Memory B cell (primary cell): ENCODE measurements around the gene ABHD17A.
A peak's percentile ranks its signal among the peaks of the same experiment; 100 is the strongest.

Source experiments
- ATAC-seq: fragments of 150-1000 bp; cut with Tn5 transposase; 2 replicates; pipeline ENCODE4 v1.10.0; 2021; ENCODE audit warnings: low read depth, mild to moderate bottlenecking, moderate library complexity
- DNase-seq, 2 donors: peaks; one replicate each; pipeline ENCODE4 v3.0.0; 2022; ENCODE audit warnings: low spot score in 2 of 2
- H3K27ac Mint-ChIP-seq: one replicate; pipeline ENCODE4 v1.8.0; 2022; ENCODE audit warnings: mild to moderate bottlenecking, moderate library complexity, mixed read lengths
- H3K27me3 Mint-ChIP-seq: one replicate; pipeline ENCODE4 v1.8.0; 2022; ENCODE audit warnings: mixed read lengths
- H3K36me3 Mint-ChIP-seq: one replicate; pipeline ENCODE4 v1.8.0; 2022; ENCODE audit warnings: mild to moderate bottlenecking, mixed read lengths
- H3K4me1 Mint-ChIP-seq: one replicate; pipeline ENCODE4 v1.8.0; 2022; ENCODE audit warnings: mixed read lengths
- H3K4me3 Mint-ChIP-seq: one replicate; pipeline ENCODE4 v1.8.0; 2022; ENCODE audit warnings: mild to moderate bottlenecking, moderate library complexity, mixed read lengths
- H3K9me3 Mint-ChIP-seq: one replicate; pipeline ENCODE4 v1.8.0; 2022; ENCODE audit warnings: mixed read lengths

The ABHD17A gene

GRCh38 chr19:1844513-1845124 is 40.7 kb downstream of the ABHD17A start:
- H3K27ac Mint-ChIP-seq, result no peak overlapping the region
- no peaks in the 10 kb centered on the region for H3K27me3 Mint-ChIP-seq
- H3K9me3 Mint-ChIP-seq, result no peaks in the 10 kb centered on the region
- peaks cover 35% of the 10 kb centered on the region for H3K4me1 Mint-ChIP-seq
- no peak overlapping the region for H3K4me3 Mint-ChIP-seq
- ATAC-seq (no peak), DNase-seq (no peak)
- peaks cover 4% of the 10 kb centered on the region for H3K36me3 Mint-ChIP-seq

GRCh38 chr19:1843646-1844394 is 41.5 kb downstream of the ABHD17A start:
- Mint-ChIP-seq H3K27ac (no peak overlapping the region), H3K27me3 (no peaks in the 10 kb centered on the region), H3K36me3 (peaks cover 5% of the 10 kb centered on the region), H3K4me1 (peaks cover 35% of the 10 kb centered on the region), H3K9me3 (no peaks in the 10 kb centered on the region), H3K4me3 (no peak overlapping the region)
- DNase-seq (no peak), ATAC-seq (no peak)

GRCh38 chr19:1843116-1843515 is 42.2 kb downstream of the ABHD17A start:
- no peaks in the 10 kb centered on the region for H3K27me3 Mint-ChIP-seq
- peaks cover 35% of the 10 kb centered on the region for H3K4me1 Mint-ChIP-seq
- DNase-seq, result no peak
- H3K36me3 Mint-ChIP-seq, result peaks cover 5% of the 10 kb centered on the region
- no peak overlapping the region for H3K27ac Mint-ChIP-seq
- no peak overlapping the region for H3K4me3 Mint-ChIP-seq
- H3K9me3 Mint-ChIP-seq, result no peaks in the 10 kb centered on the region
- ATAC-seq, result no peak

GRCh38 chr19:1841209-1841924 is 43.9 kb downstream of the ABHD17A start:
- peak overlapping the region; percentile 35 for H3K27ac Mint-ChIP-seq
- DNase-seq (no peak), ATAC-seq (no peak)
- peaks cover 5% of the 10 kb centered on the region for H3K36me3 Mint-ChIP-seq
- H3K4me3 Mint-ChIP-seq, result no peak overlapping the region
- H3K27me3 Mint-ChIP-seq, result no peaks in the 10 kb centered on the region
- no peaks in the 10 kb centered on the region for H3K9me3 Mint-ChIP-seq
- H3K4me1 Mint-ChIP-seq, result peaks cover 33% of the 10 kb centered on the region

GRCh38 chr19:1840541-1841115 is 44.7 kb downstream of the ABHD17A start:
- no peak overlapping the region for H3K4me3 Mint-ChIP-seq

GRCh38 chr19:1839658-1840540 is 45.4 kb downstream of the ABHD17A start:
- peaks cover 28% of the 10 kb centered on the region for H3K4me1 Mint-ChIP-seq

More at GRCh38 chr19:1840541-1841115, 44.7 kb downstream of the ABHD17A start:
- H3K36me3 Mint-ChIP-seq, result peaks cover 5% of the 10 kb centered on the region
- H3K27me3 Mint-ChIP-seq, result no peaks in the 10 kb centered on the region
- ATAC-seq (no peak), DNase-seq (no peak)
- H3K27ac Mint-ChIP-seq, result peak overlapping the region; percentile 24
- H3K4me1 Mint-ChIP-seq, result peaks cover 29% of the 10 kb centered on the region
- no peaks in the 10 kb centered on the region for H3K9me3 Mint-ChIP-seq

GRCh38 chr19:1837625-1838105 is 47.6 kb downstream of the ABHD17A start:
- DNase-seq (peak; percentile 67 to 82), ATAC-seq (peak; percentile 71)
- Mint-ChIP-seq H3K27me3 (no peaks in the 10 kb centered on the region), H3K9me3 (no peaks in the 10 kb centered on the region), H3K4me1 (peaks cover 25% of the 10 kb centered on the region), H3K4me3 (no peak overlapping the region), H3K36me3 (peaks cover 3% of the 10 kb centered on the region), H3K27ac (no peak overlapping the region)

More at GRCh38 chr19:1839658-1840540, 45.4 kb downstream of the ABHD17A start:
- DNase-seq (no peak), ATAC-seq (no peak)
- no peak overlapping the region for H3K4me3 Mint-ChIP-seq
- no peaks in the 10 kb centered on the region for H3K9me3 Mint-ChIP-seq
- no peaks in the 10 kb centered on the region for H3K27me3 Mint-ChIP-seq
- H3K27ac Mint-ChIP-seq, result peak overlapping the region; percentile 24
- H3K36me3 Mint-ChIP-seq, result peaks cover 4% of the 10 kb centered on the region

- H3K9me3 Mint-ChIP-seq, result no peaks in the 10 kb centered on the region
- peaks cover 25% of the 10 kb centered on the region for H3K4me1 Mint-ChIP-seq
- peaks cover 3% of the 10 kb centered on the region for H3K36me3 Mint-ChIP-seq
- ATAC-seq (no peak), DNase-seq (no peak)
- no peaks in the 10 kb centered on the region for H3K27me3 Mint-ChIP-seq
- no peak overlapping the region for H3K4me3 Mint-ChIP-seq
- no peak overlapping the region for H3K27ac Mint-ChIP-seq
Measured at GRCh38 chr19:1837222-1837565, 48.1 kb downstream of the ABHD17A start.

GRCh38 chr19:1836458-1837221 is 48.7 kb downstream of the ABHD17A start:
- Mint-ChIP-seq H3K4me1 (peaks cover 25% of the 10 kb centered on the region), H3K4me3 (no peak overlapping the region), H3K27ac (no peak overlapping the region), H3K27me3 (no peaks in the 10 kb centered on the region), H3K36me3 (peaks cover 3% of the 10 kb centered on the region), H3K9me3 (no peaks in the 10 kb centered on the region)
- ATAC-seq, result no peak
- DNase-seq, result no peak

GRCh38 chr19:1833540-1833939 is 51.8 kb downstream of the ABHD17A start:
- Mint-ChIP-seq H3K27ac (peak overlapping the region; percentile 31), H3K36me3 (peaks cover 4% of the 10 kb centered on the region), H3K4me3 (no peak overlapping the region), H3K9me3 (no peaks in the 10 kb centered on the region), H3K27me3 (no peaks in the 10 kb centered on the region), H3K4me1 (peaks cover 7% of the 10 kb centered on the region)
- no peak for DNase-seq
- ATAC-seq, result no peak

- Mint-ChIP-seq H3K4me1 (peaks cover 5% of the 10 kb centered on the region), H3K36me3 (peaks cover 4% of the 10 kb centered on the region), H3K4me3 (no peak overlapping the region), H3K27ac (no peak overlapping the region), H3K9me3 (no peaks in the 10 kb centered on the region), H3K27me3 (no peaks in the 10 kb centered on the region)
- DNase-seq (no peak), ATAC-seq (no peak)
Measured at GRCh38 chr19:1832046-1832663, 53.1 kb downstream of the ABHD17A start.

- peaks cover 3% of the 10 kb centered on the region for H3K4me1 Mint-ChIP-seq
- no peak overlapping the region for H3K4me3 Mint-ChIP-seq
- no peak overlapping the region for H3K27ac Mint-ChIP-seq
- no peaks in the 10 kb centered on the region for H3K27me3 Mint-ChIP-seq
- no peaks in the 10 kb centered on the region for H3K9me3 Mint-ChIP-seq
- peaks cover 7% of the 10 kb centered on the region for H3K36me3 Mint-ChIP-seq
- DNase-seq (no peak), ATAC-seq (no peak)
Measured at GRCh38 chr19:1830978-1831377, 54.3 kb downstream of the ABHD17A start.
